B cell (primary cell): ENCODE results near the gene B4GALT1. TPM values are rescaled to one million over a fixed set of nuclear protein-coding genes. Genes with fewer than 3 reads are reported as not detected.

Experiments used
- ATAC-seq: fragments of 200-7000 bp; cut with Tn5 transposase; one replicate; pipeline ENCODE4 v1.10.0; 2021; ENCODE audit warnings: low read depth, mild to moderate bottlenecking, moderate number of reproducible peaks, moderate library complexity
- CTCF ChIA-PET: fragments of 350-600 bp; sonication (Branson Sonifier 250); formaldehyde crosslinking; loops from one replicate; lab custom pipeline; 2021; ENCODE audit warnings: antibody characterized with exemption, inconsistent platforms; lab: Charles Lee
- POLR2A ChIA-PET: fragments of 350-600 bp; sonication (Branson Sonifier 250); formaldehyde crosslinking; loops from one replicate; lab custom pipeline; 2021; ENCODE audit warnings: antibody characterized with exemption; lab: Charles Lee
- DNase-seq: peaks from one replicate; pipeline ENCODE4 v3.0.0; 2013
- H2AFZ ChIP-seq: 2 replicates; pipeline ENCODE4 v1.6.1; 2012; ENCODE audit warnings: mild to moderate bottlenecking, low read depth, low read length; ENCODE audit not compliant: insufficient read depth, poor library complexity, severe bottlenecking
- H3K27ac ChIP-seq, 2 donors: 1 replicate in 1 of 2; 2 replicates in 1 of 2; pipeline ENCODE4 v1.5.1; 2012 to 2013; ENCODE audit warnings: low read length in 2 of 2, mild to moderate bottlenecking in 2 of 2, moderate library complexity in 1 of 2
- H3K27me3 ChIP-seq, 4 experiments: fragments of 200-600 bp in 1 of 4; sonication (generic) in 1 of 4; replicated peaks in 1 of 4; 1 replicate in 2 of 4; 2 replicates in 2 of 4; pipeline versions ENCODE4 v1.6.1 to v1.7.0; 2013 to 2016; ENCODE audit warnings: low read length in 3 of 4, mild to moderate bottlenecking in 2 of 4, mixed read lengths in 1 of 4, moderate library complexity in 1 of 4; ENCODE audit not compliant: insufficient read depth in 4 of 4, control insufficient read depth in 3 of 4; ENCODE audit errors: control extremely low read depth in 1 of 4
- H3K36me3 ChIP-seq, 2 experiments: replicated peaks in 1 of 2; 1 replicate in 1 of 2; 2 replicates in 1 of 2; pipeline versions ENCODE4 v1.6.1 to v1.7.1; 2013; ENCODE audit warnings: low read length in 1 of 2; ENCODE audit not compliant: insufficient read depth in 2 of 2, control insufficient read depth in 1 of 2; ENCODE audit errors: control extremely low read depth in 1 of 2, extremely low read depth in 1 of 2
- H3K4me1 ChIP-seq, 2 donors: fragments of 200-600 bp in 1 of 2; sonication (generic) in 1 of 2; 1 replicate in 1 of 2; 2 replicates in 1 of 2; pipeline versions ENCODE4 v1.5.1 to v1.6.1; 2013 to 2017; ENCODE audit warnings: low read length in 2 of 2; ENCODE audit not compliant: control insufficient read depth in 2 of 2, insufficient read depth in 2 of 2
- H3K4me2 ChIP-seq: replicated peaks from 2 replicates; pipeline ENCODE3; 2012; ENCODE audit warnings: mild to moderate bottlenecking, low read depth, low read length; ENCODE audit not compliant: poor library complexity, severe bottlenecking
- H3K4me3 ChIP-seq, 5 experiments: fragments of 200-600 bp in 1 of 5; sonication (generic) in 1 of 5; 1 replicate in 3 of 5; 2 replicates in 2 of 5; pipeline versions ENCODE4 v1.5.1 to v1.7.0; 2011 to 2016; ENCODE audit warnings: low read length in 4 of 5, mild to moderate bottlenecking in 4 of 5, low read depth in 2 of 5, control low read depth in 1 of 5, moderate library complexity in 1 of 5; ENCODE audit not compliant: insufficient read depth in 1 of 5; ENCODE audit errors: control extremely low read depth in 1 of 5, extremely low read depth in 1 of 5
- H3K79me2 ChIP-seq: fragments of 200-600 bp; sonication (generic); one replicate; pipeline ENCODE4 v1.6.0; 2016; ENCODE audit warnings: low read length; ENCODE audit not compliant: control insufficient read depth, insufficient read depth
- H3K9ac ChIP-seq: fragments of 200-600 bp; sonication (generic); 2 replicates; pipeline ENCODE4 v1.6.1; 2017; ENCODE audit warnings: mild to moderate bottlenecking, low read length, moderate library complexity
- H3K9me3 ChIP-seq, 3 donors: one replicate each; pipeline versions ENCODE4 v1.6.1 to v1.7.1; 2013; ENCODE audit warnings: low read length in 2 of 3; ENCODE audit not compliant: control insufficient read depth in 2 of 3, insufficient read depth in 1 of 3; ENCODE audit errors: control extremely low read depth in 1 of 3
- H4K20me1 ChIP-seq: 2 replicates; pipeline ENCODE4 v1.6.0; 2012; ENCODE audit warnings: mild to moderate bottlenecking, low read length; ENCODE audit not compliant: insufficient read depth, control insufficient read depth, poor library complexity, severe bottlenecking
- H3K27ac Mint-ChIP-seq: one replicate; pipeline ENCODE4 v1.8.0; 2021; ENCODE audit warnings: mixed read lengths
- H3K27me3 Mint-ChIP-seq: one replicate; pipeline ENCODE4 v1.8.0; 2021; ENCODE audit warnings: mixed read lengths
- H3K4me1 Mint-ChIP-seq: one replicate; pipeline ENCODE4 v1.8.0; 2021; ENCODE audit warnings: mixed read lengths
- H3K4me3 Mint-ChIP-seq: one replicate; pipeline ENCODE4 v1.8.0; 2021; ENCODE audit warnings: mixed read lengths
- H3K9me3 Mint-ChIP-seq: one replicate; pipeline ENCODE4 v1.8.0; 2022; ENCODE audit warnings: mixed read lengths; ENCODE audit not compliant: insufficient read depth
- EZH2 ChIP-seq: IDR thresholded peaks from 2 replicates; pipeline ENCODE4 v1.6.1; 2012; ENCODE audit warnings: borderline replicate concordance, low read depth, mild to moderate bottlenecking, moderate library complexity, low read length; ENCODE audit not compliant: insufficient read depth, poor library complexity, severe bottlenecking
- WGBS: methylation state at CpG from one replicate; pipeline ENCODE4 v1.1.5; 2013; ENCODE audit warnings: missing lambda C conversion rate; ENCODE audit not compliant: insufficient coverage; 5-methylcytosine and 5-hydroxymethylcytosine counted together
- intact Hi-C: fragments of 100-400 bp; cut with micrococcal nuclease; formaldehyde crosslinking; loops from one replicate; pipeline ENCODE4 v1.10.0; 2022
- polyA plus RNA-seq: library from polyadenylated mRNA; depleted of rRNA; stranded (reverse); fragments of >200 nt; gene quantifications from 2 replicates; pipeline ENCODE4 v1.2.3, GENCODE V29; 2012
- total RNA-seq, 2 donors: library from RNA; stranded (reverse); fragments of 120-200 nt in 1 of 2; gene quantifications; 1 replicate in 1 of 2; 2 replicates in 1 of 2; pipeline versions ENCODE4 v1.2.3 to v1.2.4, GENCODE V29; 2013 to 2022
- TF ChIP-seq, protein P1 (sequence below): fragments of 200-600 bp; IDR thresholded peaks from one replicate; pipeline ENCODE4 v1.8.0; 2022; ENCODE audit warnings: antibody characterized with exemption, mild to moderate bottlenecking

Gene B4GALT1
- total and polyA plus RNA-seq, 2 donors (not counting 1 experiment from before 2014, with no cell fraction given): 49.2 to 201 TPM

DNA sequence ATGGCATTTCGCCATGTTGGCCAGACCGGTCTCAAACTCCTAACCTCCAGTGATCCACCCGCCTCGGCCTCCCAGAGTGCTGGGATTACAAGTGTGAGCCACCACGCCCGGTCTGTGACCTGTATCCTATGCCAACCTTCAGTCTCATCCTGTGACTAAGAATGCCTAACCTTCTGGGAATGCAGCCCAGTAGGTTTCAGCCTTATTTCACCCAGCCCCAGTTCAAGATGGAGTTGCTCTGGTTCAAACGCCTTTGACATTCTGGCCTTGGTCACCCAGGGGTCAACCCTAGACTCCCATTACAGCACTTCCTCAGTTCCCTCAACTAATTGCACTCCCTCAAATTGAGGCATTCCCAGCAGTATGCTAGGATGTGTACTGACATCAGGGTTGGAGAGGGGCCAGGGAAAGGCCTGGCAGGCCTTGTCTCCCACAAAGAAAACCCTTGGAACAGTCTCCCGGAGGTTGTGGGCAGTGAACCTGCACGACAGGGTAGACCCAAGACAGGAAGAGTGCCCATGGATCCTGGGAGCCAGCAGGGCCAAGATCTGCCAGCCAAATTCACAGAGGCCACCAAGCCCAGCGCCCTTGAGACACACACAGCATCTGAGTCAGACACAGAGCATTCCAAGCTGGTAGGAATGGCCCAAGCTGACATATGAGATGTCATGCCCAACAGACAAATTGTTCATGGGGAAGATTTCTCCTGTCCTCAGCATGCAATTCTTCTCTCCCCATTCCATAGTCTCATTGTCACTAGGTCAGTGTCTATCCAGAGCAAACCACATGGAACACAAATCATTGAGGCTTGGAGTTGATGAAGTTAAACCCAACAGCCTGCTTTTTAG lies 65.8 kb downstream of the B4GALT1 start:
- CTCF ChIA-PET: no interaction called here
- H3K27me3 Mint-ChIP-seq: no peaks in the 10 kb centered on the region
- no peak for TF ChIP-seq EZH2
- TF ChIP-seq, protein P1, sequence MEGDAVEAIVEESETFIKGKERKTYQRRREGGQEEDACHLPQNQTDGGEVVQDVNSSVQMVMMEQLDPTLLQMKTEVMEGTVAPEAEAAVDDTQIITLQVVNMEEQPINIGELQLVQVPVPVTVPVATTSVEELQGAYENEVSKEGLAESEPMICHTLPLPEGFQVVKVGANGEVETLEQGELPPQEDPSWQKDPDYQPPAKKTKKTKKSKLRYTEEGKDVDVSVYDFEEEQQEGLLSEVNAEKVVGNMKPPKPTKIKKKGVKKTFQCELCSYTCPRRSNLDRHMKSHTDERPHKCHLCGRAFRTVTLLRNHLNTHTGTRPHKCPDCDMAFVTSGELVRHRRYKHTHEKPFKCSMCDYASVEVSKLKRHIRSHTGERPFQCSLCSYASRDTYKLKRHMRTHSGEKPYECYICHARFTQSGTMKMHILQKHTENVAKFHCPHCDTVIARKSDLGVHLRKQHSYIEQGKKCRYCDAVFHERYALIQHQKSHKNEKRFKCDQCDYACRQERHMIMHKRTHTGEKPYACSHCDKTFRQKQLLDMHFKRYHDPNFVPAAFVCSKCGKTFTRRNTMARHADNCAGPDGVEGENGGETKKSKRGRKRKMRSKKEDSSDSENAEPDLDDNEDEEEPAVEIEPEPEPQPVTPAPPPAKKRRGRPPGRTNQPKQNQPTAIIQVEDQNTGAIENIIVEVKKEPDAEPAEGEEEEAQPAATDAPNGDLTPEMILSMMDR: no peak
- H3K27me3 ChIP-seq: no peaks in the 10 kb centered on the region
- H4K20me1 ChIP-seq: no peaks in the 10 kb centered on the region
- 98% methylated on average over 8 of the region's 10 CpGs for WGBS
- POLR2A ChIA-PET: no interaction called here
- no peak overlapping the region for H3K27ac ChIP-seq
- H2AFZ ChIP-seq: no peak overlapping the region
- ATAC-seq: no peak
- H3K4me1 ChIP-seq: no peaks in the 10 kb centered on the region
- intact Hi-C loops: no loop called here
- H3K36me3 ChIP-seq: no peaks in the 10 kb centered on the region
- H3K4me3 Mint-ChIP-seq: no peak overlapping the region
- DNase-seq: no peak
- no peak overlapping the region for H3K4me2 ChIP-seq
- H3K27ac Mint-ChIP-seq: no peak overlapping the region
- H3K79me2 ChIP-seq: no peaks in the 10 kb centered on the region
- H3K4me1 Mint-ChIP-seq: peaks cover 8% of the 10 kb centered on the region
- H3K9me3 ChIP-seq: no peaks in the 10 kb centered on the region
- no peaks in the 10 kb centered on the region for H3K9me3 Mint-ChIP-seq
- H3K4me3 ChIP-seq: no peak overlapping the region
- no peak overlapping the region for H3K9ac ChIP-seq

DNA sequence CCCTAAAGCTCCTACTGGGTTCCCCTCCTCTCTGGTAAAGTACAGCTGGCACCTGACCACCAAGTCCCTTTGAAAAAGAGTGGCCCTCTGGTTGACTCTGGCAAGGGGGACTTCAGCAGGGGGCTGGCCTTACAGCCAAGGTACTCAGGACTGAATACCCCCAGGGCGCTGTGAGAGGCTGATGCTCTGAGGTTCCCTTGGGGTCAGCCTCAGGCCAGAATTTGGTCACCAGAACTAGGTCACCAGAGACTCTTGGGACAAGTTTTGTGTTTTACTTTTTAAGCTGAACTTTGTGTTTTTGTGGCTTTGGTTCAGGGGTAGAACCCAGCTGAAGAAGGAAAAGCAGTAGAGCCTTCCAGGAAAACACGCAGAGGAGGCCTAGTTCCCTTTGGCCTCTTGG lies 67.4 kb downstream of the B4GALT1 start:
- no peak overlapping the region for H2AFZ ChIP-seq
- H3K4me1 ChIP-seq: no peaks in the 10 kb centered on the region
- 83% methylated on average over 2 of the region's 2 CpGs for WGBS
- no peak overlapping the region for H3K9ac ChIP-seq
- no peaks in the 10 kb centered on the region for H3K9me3 ChIP-seq
- Mint-ChIP-seq H3K9me3 (no peaks in the 10 kb centered on the region), H3K4me1 (peaks cover 4% of the 10 kb centered on the region), H3K27me3 (no peaks in the 10 kb centered on the region), H3K4me3 (no peak overlapping the region), H3K27ac (no peak overlapping the region)
- intact Hi-C loops: no loop called here
- no peaks in the 10 kb centered on the region for H3K79me2 ChIP-seq
- no peaks in the 10 kb centered on the region for H4K20me1 ChIP-seq
- no peaks in the 10 kb centered on the region for H3K36me3 ChIP-seq
- ATAC-seq (no peak), DNase-seq (no peak)
- no peak overlapping the region for H3K4me3 ChIP-seq
- ChIA-PET CTCF (interaction anchor here (1.1 kb wide), 1 partner anchor 124 kb away, joined by 3 read pairs; no protein-coding TSS in a partner anchor), POLR2A (no interaction called here)
- TF ChIP-seq, protein P1: no peak
- no peak for TF ChIP-seq EZH2
- H3K4me2 ChIP-seq: no peak overlapping the region
- H3K27ac ChIP-seq: no peak overlapping the region
- no peaks in the 10 kb centered on the region for H3K27me3 ChIP-seq
